ENCODE results near the gene NACC1. TPM values are rescaled to one million over a fixed set of nuclear protein-coding genes. Genes with fewer than 3 reads are reported as not detected.

Gene NACC1
- total RNA-seq, 2 experiments from 2014 or later: 13.0 to 13.5 TPM

DNA sequence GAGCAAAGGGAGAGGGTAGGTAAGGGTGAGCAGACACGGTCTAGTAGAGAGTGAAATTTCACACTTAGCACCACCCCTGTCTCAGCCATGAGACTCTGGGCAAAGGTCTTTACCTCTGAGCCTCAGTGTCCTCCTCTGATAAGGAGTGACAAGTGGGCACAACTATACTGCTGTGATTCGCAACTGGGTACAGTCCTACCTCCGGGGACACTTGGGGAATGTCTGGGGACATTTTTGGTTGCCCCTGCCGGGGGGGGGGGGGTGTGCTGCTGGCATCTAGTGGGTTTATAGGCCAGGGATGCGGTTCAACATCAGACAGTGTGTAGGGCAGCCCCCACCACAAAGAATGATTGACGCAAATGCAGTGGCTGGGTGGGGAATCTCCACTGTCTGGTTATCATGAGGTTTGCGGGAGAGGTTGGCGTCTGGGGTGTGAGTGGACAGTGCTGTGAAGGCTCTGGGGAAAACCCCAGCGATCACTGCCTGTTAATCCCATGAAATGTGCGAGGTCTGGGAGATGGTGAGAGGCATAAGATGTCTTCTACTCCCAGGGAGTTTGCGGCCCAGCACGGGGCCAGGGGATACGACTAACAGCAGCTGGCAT lies 4.3 kb downstream of the NACC1 start:
- peaks cover 45% of the 10 kb centered on the region for H3K4me1 ChIP-seq (ENCODE audit: insufficient read depth, low read length)
- TF ChIP-seq, protein P1, sequence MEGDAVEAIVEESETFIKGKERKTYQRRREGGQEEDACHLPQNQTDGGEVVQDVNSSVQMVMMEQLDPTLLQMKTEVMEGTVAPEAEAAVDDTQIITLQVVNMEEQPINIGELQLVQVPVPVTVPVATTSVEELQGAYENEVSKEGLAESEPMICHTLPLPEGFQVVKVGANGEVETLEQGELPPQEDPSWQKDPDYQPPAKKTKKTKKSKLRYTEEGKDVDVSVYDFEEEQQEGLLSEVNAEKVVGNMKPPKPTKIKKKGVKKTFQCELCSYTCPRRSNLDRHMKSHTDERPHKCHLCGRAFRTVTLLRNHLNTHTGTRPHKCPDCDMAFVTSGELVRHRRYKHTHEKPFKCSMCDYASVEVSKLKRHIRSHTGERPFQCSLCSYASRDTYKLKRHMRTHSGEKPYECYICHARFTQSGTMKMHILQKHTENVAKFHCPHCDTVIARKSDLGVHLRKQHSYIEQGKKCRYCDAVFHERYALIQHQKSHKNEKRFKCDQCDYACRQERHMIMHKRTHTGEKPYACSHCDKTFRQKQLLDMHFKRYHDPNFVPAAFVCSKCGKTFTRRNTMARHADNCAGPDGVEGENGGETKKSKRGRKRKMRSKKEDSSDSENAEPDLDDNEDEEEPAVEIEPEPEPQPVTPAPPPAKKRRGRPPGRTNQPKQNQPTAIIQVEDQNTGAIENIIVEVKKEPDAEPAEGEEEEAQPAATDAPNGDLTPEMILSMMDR (IDR thresholded peaks at IDR 0.05): no peak
- peaks cover 18% of the 10 kb centered on the region for H3K36me3 ChIP-seq (ENCODE audit: insufficient read depth, low read length)
- H3K27me3 ChIP-seq (ENCODE audit: control insufficient read depth in 1 of 2, insufficient read depth in 2 of 2, low read length in 2 of 2): no peaks in the 10 kb centered on the region
- H3K27me3 Mint-ChIP-seq: no peaks in the 10 kb centered on the region
- no peaks in the 10 kb centered on the region for H3K9me3 ChIP-seq (ENCODE audit: control insufficient read depth in 1 of 2, insufficient read depth in 1 of 2, low read length in 2 of 2)
- no peak for ATAC-seq (ENCODE audit: poor library complexity)
- peaks cover 15% of the 10 kb centered on the region for H3K36me3 Mint-ChIP-seq (ENCODE audit: low read depth)
- H3K4me1 Mint-ChIP-seq (ENCODE audit: low read depth): peaks cover 46% of the 10 kb centered on the region
- intact Hi-C loops (cut with DNase I, micrococcal nuclease): no loop called here
- no peak overlapping the region for H3K27ac ChIP-seq (ENCODE audit: low read depth in 1 of 2, low read length in 2 of 2)
- ChIA-PET POLR2A (no interaction called here), CTCF (no interaction called here)
- peak in 2 of 14 experiments; percentile 30 to 62 for DNase-seq
- H3K27ac Mint-ChIP-seq: peak overlapping the region; percentile 44
- peak overlapping the region; percentile 77 for H3K4me3 Mint-ChIP-seq
- H3K9me3 Mint-ChIP-seq: no peaks in the 10 kb centered on the region
- H3K4me3 ChIP-seq (ENCODE audit: low read length): no peak overlapping the region

DNA sequence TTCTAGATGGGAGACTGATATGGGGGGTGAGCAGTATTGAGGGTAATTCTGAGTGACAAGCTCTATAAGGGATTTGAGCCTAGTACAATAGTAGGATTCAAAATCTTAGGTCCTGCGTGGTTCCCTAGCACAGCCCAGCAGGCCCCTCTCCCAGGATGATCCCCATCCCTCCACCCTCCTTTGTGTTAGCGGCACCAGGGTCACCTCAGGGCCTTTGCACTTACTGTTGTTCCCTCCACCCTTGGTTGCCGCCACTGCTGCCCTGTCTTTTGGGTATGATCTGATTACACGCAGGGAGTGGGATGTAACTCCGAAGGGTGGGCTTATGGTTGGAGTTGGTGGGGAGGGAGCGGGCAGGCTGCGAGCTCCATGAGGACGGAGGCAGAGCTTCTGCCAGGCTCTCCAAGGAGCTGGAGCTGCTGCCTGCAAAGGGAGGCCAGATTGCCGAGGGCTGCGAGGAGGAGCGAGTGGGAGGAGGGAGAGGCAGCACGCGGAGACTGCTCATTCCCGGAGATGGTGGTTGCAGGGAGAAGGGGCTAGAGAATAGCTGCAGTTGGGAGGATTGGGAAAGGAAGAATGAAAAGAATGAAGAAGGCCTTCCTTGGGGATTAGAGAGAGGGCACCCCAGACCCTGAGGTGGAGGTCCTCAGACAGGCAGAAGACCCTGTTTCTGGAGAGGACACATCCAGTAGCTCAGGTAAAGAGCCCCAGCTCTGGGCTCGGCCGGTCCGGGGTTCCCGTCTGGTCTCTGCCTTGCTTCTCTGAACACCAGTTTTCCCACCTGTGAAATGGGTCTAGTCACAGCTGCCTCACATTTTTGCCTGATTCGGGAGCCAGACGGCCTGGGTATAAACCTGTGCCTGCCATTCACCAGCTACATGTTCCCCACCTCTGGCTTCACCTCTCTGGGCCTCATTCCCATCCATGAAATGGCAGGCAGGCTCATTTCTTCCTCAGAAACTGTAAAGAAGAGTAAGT lies 5.2 kb downstream of the NACC1 start:
- CTCF ChIA-PET: interaction anchor here (0.5 kb wide), 1 partner anchor 347 kb away, joined by 5 read pairs; no protein-coding TSS in a partner anchor
- no peak overlapping the region for H3K4me3 ChIP-seq (ENCODE audit: low read length)
- Mint-ChIP-seq H3K27me3 (no peaks in the 10 kb centered on the region), H3K27ac (no peak overlapping the region), H3K4me3 (peak overlapping the region; percentile 25), H3K36me3 (ENCODE audit: low read depth) (peaks cover 11% of the 10 kb centered on the region), H3K9me3 (no peaks in the 10 kb centered on the region), H3K4me1 (ENCODE audit: low read depth) (peaks cover 46% of the 10 kb centered on the region)
- intact Hi-C loops (cut with DNase I, micrococcal nuclease): no loop called here
- peaks cover 18% of the 10 kb centered on the region for H3K36me3 ChIP-seq (ENCODE audit: insufficient read depth, low read length)
- DNase-seq (no peak), ATAC-seq (ENCODE audit: poor library complexity) (no peak)
- H3K4me1 ChIP-seq (ENCODE audit: insufficient read depth, low read length): peaks cover 40% of the 10 kb centered on the region
- no peaks in the 10 kb centered on the region for H3K27me3 ChIP-seq (ENCODE audit: control insufficient read depth in 1 of 2, insufficient read depth in 2 of 2, low read length in 2 of 2)
- no peak overlapping the region for H3K27ac ChIP-seq (ENCODE audit: low read depth in 1 of 2, low read length in 2 of 2)
- POLR2A ChIA-PET: no interaction called here
- TF ChIP-seq, protein P1 (IDR thresholded peaks at IDR 0.05): no peak
- H3K9me3 ChIP-seq (ENCODE audit: control insufficient read depth in 1 of 2, insufficient read depth in 1 of 2, low read length in 2 of 2): no peaks in the 10 kb centered on the region

DNA sequence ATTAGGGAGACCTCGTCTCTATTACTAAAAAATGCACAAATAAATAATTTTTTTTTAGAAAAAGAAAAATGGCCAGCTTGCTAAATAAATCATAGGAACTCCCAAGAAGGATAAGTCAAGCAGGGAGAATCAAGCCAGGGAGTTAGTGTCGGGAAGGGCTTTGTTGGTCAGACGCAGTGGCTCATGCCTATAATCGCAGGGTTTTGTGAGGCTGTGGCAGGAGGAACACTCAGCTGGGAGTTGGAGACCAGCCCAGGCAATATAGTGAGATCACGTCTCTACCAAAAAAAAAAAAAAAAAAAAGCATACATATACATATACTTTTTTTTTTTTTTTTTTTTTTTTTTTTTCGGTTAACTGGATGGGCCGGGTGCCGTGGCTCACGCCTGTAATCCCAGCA lies 9.0 kb downstream of the NACC1 start:
- H3K9me3 ChIP-seq (ENCODE audit: control insufficient read depth in 1 of 2, insufficient read depth in 1 of 2, low read length in 2 of 2): no peaks in the 10 kb centered on the region
- H3K27ac Mint-ChIP-seq: no peak overlapping the region
- no peak overlapping the region for H3K4me3 Mint-ChIP-seq
- peaks cover 15% of the 10 kb centered on the region for H3K36me3 ChIP-seq (ENCODE audit: insufficient read depth, low read length)
- H3K27ac ChIP-seq (ENCODE audit: low read depth in 1 of 2, low read length in 2 of 2): no peak overlapping the region
- no peaks in the 10 kb centered on the region for H3K27me3 ChIP-seq (ENCODE audit: control insufficient read depth in 1 of 2, insufficient read depth in 2 of 2, low read length in 2 of 2)
- H3K27me3 Mint-ChIP-seq: no peaks in the 10 kb centered on the region
- H3K9me3 Mint-ChIP-seq: no peaks in the 10 kb centered on the region
- intact Hi-C loops (cut with DNase I, micrococcal nuclease): no loop called here
- peaks cover 25% of the 10 kb centered on the region for H3K4me1 Mint-ChIP-seq (ENCODE audit: low read depth)
- H3K4me1 ChIP-seq (ENCODE audit: insufficient read depth, low read length): peaks cover 16% of the 10 kb centered on the region
- ChIA-PET CTCF (no interaction called here), POLR2A (interaction anchor here (1.2 kb wide), 1 partner anchor 9 kb away, joined by 5 read pairs; the partner anchor contains the start of gene NACC1)
- no peak for ATAC-seq (ENCODE audit: poor library complexity)
- DNase-seq: no peak
- peaks cover 8% of the 10 kb centered on the region for H3K36me3 Mint-ChIP-seq (ENCODE audit: low read depth)
- TF ChIP-seq, protein P1 (IDR thresholded peaks at IDR 0.05): no peak
- no peak overlapping the region for H3K4me3 ChIP-seq (ENCODE audit: low read length)
